NCI-H128 (cell line): Measurements from ENCODE around the gene HSPH1.
"Not testable (repeated sequence)": the region's sequence is repeated elsewhere in the genome, so short reads cannot be mapped to it uniquely, and the experiment has no call there.

Source experiments
- DNase-seq: peaks from one replicate; lab custom pipeline; 2025; ENCODE audit not compliant: unreplicated experiment; lab: John Stamatoyannopoulos, UW

Gene HSPH1

DNA sequence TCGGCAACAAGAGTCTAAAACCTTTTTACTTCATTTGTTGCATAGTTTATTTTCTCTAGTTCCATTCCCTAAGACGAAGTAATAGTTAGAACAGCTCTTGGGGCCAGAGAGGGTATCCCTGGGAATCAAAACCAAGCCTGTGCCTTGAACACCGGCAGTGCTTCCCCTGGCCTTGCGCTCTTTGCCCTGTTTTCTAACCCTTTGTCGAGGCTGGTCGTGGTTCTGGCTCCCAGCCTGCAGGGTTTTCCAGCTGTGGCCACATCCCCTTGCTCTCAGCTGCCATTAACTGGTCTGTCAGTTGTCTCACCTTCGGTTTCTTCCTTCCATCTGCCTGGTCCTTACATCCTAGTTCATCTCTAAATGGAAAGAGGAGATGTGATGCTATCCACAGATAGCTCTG is 61.0 kb downstream of the HSPH1 start:
- no peak for DNase-seq

DNA sequence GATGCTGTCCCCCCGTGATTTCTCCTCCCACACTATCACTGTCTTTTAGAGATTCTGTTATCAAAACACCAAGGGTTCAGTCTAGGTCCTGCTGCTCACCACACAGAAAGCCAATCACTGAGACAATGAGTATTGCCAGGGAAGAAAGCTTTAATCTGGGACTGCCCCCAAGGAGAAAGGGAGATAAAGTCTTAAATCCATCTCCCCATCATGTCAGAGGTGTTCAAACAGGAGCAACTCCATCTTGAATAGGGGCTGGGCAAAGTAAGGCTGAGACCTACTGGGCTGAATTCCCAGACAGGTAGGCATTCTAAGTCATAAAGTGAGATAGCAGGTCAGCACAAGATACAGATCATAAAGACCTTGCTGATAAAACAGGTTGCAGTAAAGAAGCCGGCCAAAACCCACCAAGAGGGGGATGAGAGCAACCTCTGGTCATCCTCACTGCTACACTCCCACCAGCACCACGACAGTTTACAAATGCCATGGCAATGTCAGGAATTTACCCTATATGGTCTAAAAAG is 63.7 kb downstream of the HSPH1 start:
- not testable (repeated sequence) for DNase-seq

- no peak for DNase-seq
Observed at GRCh38 chr13:31096654-31097302, 64.9 kb downstream of the HSPH1 start.

- no peak for DNase-seq
Observed at GRCh38 chr13:31094331-31095015, 67.2 kb downstream of the HSPH1 start.

GRCh38 chr13:31093145-31093885 is 68.4 kb downstream of the HSPH1 start:
- no peak for DNase-seq

- no peak for DNase-seq
Observed at GRCh38 chr13:31092646-31093045, 69.1 kb downstream of the HSPH1 start.

DNA sequence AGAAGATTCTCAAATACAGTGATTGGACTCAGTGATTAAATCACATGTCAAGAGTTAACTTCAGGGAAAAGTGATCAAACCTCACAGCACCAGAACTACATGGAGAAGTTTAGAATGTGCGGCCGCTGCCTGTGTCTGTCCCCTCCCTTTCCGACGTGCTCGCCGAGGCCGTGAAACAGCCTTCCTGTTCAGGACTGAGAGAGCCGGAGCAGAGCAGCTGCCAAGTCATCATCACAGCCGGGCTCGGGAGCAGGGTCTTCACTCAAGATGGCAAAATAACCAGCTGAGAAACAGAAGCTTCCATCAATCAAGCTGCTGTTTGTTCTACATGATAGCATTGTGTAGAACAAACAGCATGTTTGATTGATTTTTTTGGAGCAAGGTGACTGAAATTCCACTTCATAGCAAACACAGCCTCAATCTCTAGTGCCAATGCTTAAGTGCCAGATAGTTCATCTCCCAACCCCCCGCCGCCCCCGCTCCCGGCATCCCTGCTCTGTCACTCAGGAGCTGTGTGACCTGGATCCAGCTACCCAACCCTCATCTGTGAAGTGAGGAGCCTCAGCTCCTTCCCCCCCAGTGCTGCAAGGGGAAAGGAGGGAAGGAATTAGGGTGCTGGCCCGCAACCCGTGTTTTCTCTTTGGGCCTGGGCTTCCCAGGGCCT is 70.6 kb downstream of the HSPH1 start:
- DNase-seq = no peak

- DNase-seq = no peak
Observed at GRCh38 chr13:31090096-31090495, 71.6 kb downstream of the HSPH1 start.

- DNase-seq = no peak
Observed at GRCh38 chr13:31089649-31090048, 72.1 kb downstream of the HSPH1 start.

DNA sequence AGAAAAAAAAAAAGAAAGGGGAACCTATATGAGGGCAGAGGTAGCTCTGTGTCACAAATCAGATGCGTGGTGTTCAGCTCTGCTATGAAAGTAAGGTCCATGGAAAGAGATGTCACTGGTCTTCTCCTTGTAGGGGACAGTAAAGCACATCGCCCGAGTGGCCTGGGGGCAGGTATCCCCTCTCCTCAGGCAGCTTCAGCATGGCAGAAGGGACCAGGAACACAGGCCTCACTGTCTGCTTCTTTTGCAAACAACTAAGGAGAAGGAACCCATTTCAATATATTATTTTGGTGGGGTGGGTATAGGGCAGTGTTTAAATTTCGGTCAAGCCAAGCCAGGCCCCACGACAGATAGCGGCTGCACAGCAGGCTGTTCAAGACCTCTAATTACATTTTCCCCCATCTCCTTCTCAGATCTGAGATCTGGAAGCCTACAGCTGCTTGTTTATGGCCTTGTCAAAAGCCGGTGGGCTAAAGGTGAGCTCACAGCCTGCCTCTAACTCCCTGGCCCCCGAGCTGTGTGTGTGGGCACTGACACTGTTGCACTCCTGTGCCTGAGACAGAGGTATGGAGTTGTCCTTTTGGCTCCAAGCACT is 72.8 kb downstream of the HSPH1 start:
- DNase-seq = no peak
